HepG2 (cell line): Measurements from ENCODE around the gene PSMB10. TPM values are rescaled to one million over a fixed set of nuclear protein-coding genes. Genes with fewer than 3 reads are reported as not detected.
A peak's percentile ranks its signal among the peaks of the same experiment; 100 is the strongest.

Experiments used
- DR1 ChIP-seq: sonication (generic); formaldehyde crosslinking; IDR thresholded peaks from 2 replicates; pipeline ENCODE4 v1.8.0; 2021; ENCODE audit warnings: mild to moderate bottlenecking, missing genetic modification reagents, inconsistent platforms
- HOXA5 ChIP-seq: sonication (generic); formaldehyde crosslinking; IDR thresholded peaks from 2 replicates; pipeline ENCODE4 v1.4.0; 2020; ENCODE audit warnings: missing genetic modification reagents
- MAZ ChIP-seq, 2 experiments: sonication (generic) in 1 of 2; formaldehyde crosslinking in 1 of 2; IDR thresholded peaks; 2 replicates each; pipeline versions ENCODE4 v1.5.0 to v1.6.1; 2012 to 2020; ENCODE audit warnings: low read depth in 2 of 2, mild to moderate bottlenecking in 2 of 2, borderline replicate concordance in 1 of 2, improper control_type of control experiment in 1 of 2, low read length in 1 of 2, missing genetic modification reagents in 1 of 2, moderate library complexity in 1 of 2
- NFKB2 ChIP-seq: sonication (generic); formaldehyde crosslinking; IDR thresholded peaks from 2 replicates; pipeline ENCODE4 v1.4.0; 2020; ENCODE audit warnings: missing genetic modification reagents, borderline replicate concordance
- NFKBIZ ChIP-seq: IDR thresholded peaks from 2 replicates; pipeline ENCODE4 v1.6.1; 2018; ENCODE audit warnings: missing genetic modification reagents, missing compliant biosample characterization
- NR2F6 ChIP-seq, 2 experiments: IDR thresholded peaks; 2 replicates each; pipeline ENCODE4 v1.6.1; 2016; ENCODE audit warnings: antibody characterized with exemption in 1 of 2, mild to moderate bottlenecking in 1 of 2
- PAWR ChIP-seq: sonication (generic); formaldehyde crosslinking; IDR thresholded peaks from 2 replicates; pipeline ENCODE4 v1.4.0; 2020; ENCODE audit warnings: missing genetic modification reagents, mild to moderate bottlenecking, borderline replicate concordance
- PCBP2 ChIP-seq: fragments of 200-400 bp; formaldehyde crosslinking; optimal IDR thresholded peaks from 2 replicates; pipeline ENCODE3; 2018; ENCODE audit warnings: low read length, low read depth; ENCODE audit not compliant: poor library complexity, severe bottlenecking
- ZBTB7A ChIP-seq: sonication (generic); formaldehyde crosslinking; IDR thresholded peaks from 2 replicates; pipeline ENCODE4 v1.8.0; 2022; ENCODE audit warnings: mild to moderate bottlenecking, missing genetic modification reagents
- ZFP36 ChIP-seq: fragments of 150-350 bp; IDR thresholded peaks from 2 replicates; pipeline ENCODE4 v1.6.1; 2018; ENCODE audit warnings: borderline replicate concordance, low read length, low read depth; ENCODE audit not compliant: partially characterized antibody
- ZNF225 ChIP-seq: sonication (generic); formaldehyde crosslinking; IDR thresholded peaks from 2 replicates; pipeline ENCODE4 v1.4.0; 2020; ENCODE audit warnings: mild to moderate bottlenecking, missing genetic modification reagents
- polyA plus RNA-seq, 8 experiments: library from polyadenylated mRNA; depleted of rRNA in 3 of 8; stranded (reverse) in 7 of 8; unstranded in 1 of 8; fragments of >200 nt; fragmentation: Illumina TruSeq in 4 of 8; extraction: Trizol in 4 of 8; gene quantifications; 2 replicates each; pipeline versions ENCODE4 v1.2.1 to v1.2.3, GENCODE V29; 2011 to 2016; ENCODE audit warnings: low read depth in 4 of 8, missing spikeins in 1 of 8, mixed read lengths in 1 of 8; ENCODE audit not compliant: insufficient read depth in 1 of 8
- total RNA-seq, 5 experiments: library from RNA; depleted of rRNA; stranded (reverse); fragments of >200 nt; fragmentation: Illumina TruSeq; extraction: Trizol; gene quantifications; 2 replicates each; pipeline ENCODE4 v1.2.3, GENCODE V29; 2016; ENCODE audit warnings: low read depth in 1 of 5
- TF ChIP-seq, protein P1 (sequence below): sonication (generic); formaldehyde crosslinking; IDR thresholded peaks from 2 replicates; pipeline ENCODE4 v1.4.0; 2020; ENCODE audit warnings: mild to moderate bottlenecking, missing genetic modification reagents
- TF ChIP-seq, protein P2 (sequence below): sonication (generic); formaldehyde crosslinking; IDR thresholded peaks from 2 replicates; pipeline ENCODE4 v1.8.0; 2022; ENCODE audit warnings: missing genetic modification reagents, mild to moderate bottlenecking, borderline replicate concordance
- TF ChIP-seq, protein P3 (sequence below): sonication (generic); formaldehyde crosslinking; IDR thresholded peaks from 2 replicates; pipeline ENCODE4 v1.4.0; 2020; ENCODE audit warnings: mild to moderate bottlenecking, missing genetic modification reagents
- TF ChIP-seq, protein P4 (sequence below): sonication (generic); formaldehyde crosslinking; IDR thresholded peaks from 2 replicates; pipeline ENCODE4 v1.4.0; 2020; ENCODE audit warnings: mild to moderate bottlenecking, missing genetic modification reagents
- TF ChIP-seq, protein P5 (sequence below): sonication (generic); formaldehyde crosslinking; IDR thresholded peaks from 2 replicates; pipeline ENCODE4 v1.4.0; 2020; ENCODE audit warnings: missing genetic modification reagents
- TF ChIP-seq, protein P6 (sequence below): sonication (generic); formaldehyde crosslinking; IDR thresholded peaks from 2 replicates; pipeline ENCODE4 v1.4.0; 2020; ENCODE audit warnings: mild to moderate bottlenecking, low read depth, missing genetic modification reagents

The PSMB10 gene
- total and polyA plus RNA-seq, 2 of the 13 experiments (the other 11 are each of a cell fraction or from before 2014, with no cell fraction given): 12.7 to 65.9 TPM

DNA sequence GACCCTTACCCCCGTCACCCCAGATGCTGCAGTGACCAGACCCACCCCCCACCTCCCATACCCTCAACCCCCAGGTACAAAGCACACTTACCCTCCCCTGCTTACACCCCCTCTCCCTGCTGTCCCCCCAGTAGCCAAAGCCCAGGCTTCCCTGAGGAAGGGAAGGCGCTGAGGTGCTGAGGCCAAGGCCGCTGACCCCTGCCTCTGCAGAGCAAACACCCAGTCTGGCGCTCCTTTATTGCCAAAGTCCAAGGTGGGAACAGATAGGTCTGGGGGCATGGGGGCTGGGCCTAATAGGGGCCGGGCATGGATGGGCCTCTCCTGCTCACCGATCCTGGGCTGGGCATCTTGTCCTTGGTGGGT lies 6.6 kb upstream of the PSMB10 start (continued):
- TF ChIP-seq, protein P1, sequence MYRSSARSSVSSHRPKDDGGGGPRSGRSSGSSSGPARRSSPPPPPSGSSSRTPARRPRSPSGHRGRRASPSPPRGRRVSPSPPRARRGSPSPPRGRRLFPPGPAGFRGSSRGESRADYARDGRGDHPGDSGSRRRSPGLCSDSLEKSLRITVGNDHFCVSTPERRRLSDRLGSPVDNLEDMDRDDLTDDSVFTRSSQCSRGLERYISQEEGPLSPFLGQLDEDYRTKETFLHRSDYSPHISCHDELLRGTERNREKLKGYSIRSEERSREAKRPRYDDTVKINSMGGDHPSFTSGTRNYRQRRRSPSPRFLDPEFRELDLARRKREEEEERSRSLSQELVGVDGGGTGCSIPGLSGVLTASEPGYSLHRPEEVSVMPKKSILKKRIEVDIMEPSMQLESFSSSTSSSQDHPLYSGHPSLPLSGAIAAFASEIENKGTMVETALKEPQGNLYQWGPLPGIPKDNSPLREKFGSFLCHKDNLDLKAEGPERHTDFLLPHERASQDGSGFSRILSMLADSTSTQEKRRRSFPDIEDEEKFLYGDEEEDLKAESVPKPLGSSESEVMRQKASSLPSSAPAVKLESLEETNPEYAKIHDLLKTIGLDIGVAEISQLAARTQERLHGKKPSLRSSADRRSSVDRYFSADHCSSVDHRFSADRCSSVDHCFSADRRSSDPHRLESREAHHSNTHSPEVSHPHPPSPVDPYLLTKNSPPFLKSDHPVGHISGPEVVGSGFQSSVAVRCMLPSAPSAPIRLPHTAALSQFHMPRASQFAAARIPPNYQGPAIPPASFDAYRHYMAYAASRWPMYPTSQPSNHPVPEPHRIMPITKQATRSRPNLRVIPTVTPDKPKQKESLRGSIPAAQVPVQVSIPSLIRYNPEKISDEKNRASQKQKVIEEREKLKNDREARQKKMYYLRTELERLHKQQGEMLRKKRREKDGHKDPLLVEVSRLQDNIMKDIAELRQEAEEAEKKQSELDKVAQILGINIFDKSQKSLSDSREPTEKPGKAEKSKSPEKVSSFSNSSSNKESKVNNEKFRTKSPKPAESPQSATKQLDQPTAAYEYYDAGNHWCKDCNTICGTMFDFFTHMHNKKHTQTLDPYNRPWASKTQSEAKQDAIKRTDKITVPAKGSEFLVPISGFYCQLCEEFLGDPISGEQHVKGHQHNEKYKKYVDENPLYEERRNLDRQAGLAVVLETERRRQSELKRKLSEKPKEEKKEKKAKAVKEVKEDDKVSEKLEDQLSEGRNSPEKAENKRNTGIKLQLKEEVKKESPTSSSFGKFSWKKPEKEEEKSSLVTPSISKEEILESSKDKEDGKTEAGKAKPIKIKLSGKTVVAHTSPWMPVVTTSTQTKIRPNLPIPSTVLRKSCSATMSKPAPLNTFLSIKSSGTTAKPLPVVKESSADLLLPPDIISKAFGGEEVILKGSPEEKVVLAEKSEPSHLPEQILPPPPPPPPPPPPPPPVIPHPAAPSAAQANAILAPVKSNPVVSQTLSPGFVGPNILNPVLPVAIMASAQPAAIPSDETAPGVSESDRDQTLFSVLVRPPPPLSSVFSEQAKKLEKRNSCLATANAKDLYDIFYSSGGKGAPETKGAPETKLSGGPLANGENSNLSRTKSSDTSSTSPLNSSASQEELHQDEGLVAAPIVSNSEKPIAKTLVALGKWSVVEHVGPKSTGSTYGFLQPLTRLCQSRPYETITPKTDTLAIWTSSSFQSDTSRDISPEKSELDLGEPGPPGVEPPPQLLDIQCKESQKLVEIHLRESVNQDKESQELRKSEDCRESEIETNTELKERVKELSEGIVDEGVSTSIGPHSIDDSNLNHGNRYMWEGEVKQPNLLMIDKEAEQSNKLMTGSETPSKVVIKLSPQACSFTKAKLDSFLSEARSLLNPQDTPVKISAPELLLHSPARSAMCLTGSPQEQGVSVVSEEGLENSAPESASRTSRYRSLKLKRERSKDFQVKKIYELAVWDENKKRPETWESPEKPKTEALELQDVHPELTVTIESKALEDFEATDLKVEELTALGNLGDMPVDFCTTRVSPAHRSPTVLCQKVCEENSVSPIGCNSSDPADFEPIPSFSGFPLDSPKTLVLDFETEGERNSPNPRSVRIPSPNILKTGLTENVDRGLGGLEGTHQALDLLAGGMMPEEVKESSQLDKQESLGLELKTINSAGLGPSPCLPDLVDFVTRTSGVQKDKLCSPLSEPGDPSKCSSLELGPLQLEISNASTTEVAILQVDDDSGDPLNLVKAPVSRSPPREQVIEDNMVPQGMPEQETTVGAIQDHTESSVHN (CRISPR knock-in tag): 0 out of 2 replicates have a peak, but pooled peaks have one; percentile 26
- TF ChIP-seq ZFP36: no peak
- TF ChIP-seq NR2F6 (IDR thresholded peaks at IDR 0.05): peak; percentile 98
- peak; percentile 98 for TF ChIP-seq NR2F6 (CRISPR knock-in tag; IDR thresholded peaks at IDR 0.05)
- TF ChIP-seq, protein P2, sequence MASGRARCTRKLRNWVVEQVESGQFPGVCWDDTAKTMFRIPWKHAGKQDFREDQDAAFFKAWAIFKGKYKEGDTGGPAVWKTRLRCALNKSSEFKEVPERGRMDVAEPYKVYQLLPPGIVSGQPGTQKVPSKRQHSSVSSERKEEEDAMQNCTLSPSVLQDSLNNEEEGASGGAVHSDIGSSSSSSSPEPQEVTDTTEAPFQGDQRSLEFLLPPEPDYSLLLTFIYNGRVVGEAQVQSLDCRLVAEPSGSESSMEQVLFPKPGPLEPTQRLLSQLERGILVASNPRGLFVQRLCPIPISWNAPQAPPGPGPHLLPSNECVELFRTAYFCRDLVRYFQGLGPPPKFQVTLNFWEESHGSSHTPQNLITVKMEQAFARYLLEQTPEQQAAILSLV (CRISPR knock-in tag): no peak
- peak; percentile 8; the same call in 1 of the 2 replicates for TF ChIP-seq DR1
- TF ChIP-seq, protein P3, sequence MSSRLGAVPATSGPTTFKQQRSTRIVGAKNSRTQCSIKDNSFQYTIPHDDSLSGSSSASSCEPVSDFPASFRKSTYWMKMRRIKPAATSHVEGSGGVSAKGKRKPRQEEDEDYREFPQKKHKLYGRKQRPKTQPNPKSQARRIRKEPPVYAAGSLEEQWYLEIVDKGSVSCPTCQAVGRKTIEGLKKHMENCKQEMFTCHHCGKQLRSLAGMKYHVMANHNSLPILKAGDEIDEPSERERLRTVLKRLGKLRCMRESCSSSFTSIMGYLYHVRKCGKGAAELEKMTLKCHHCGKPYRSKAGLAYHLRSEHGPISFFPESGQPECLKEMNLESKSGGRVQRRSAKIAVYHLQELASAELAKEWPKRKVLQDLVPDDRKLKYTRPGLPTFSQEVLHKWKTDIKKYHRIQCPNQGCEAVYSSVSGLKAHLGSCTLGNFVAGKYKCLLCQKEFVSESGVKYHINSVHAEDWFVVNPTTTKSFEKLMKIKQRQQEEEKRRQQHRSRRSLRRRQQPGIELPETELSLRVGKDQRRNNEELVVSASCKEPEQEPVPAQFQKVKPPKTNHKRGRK: no peak
- no peak for TF ChIP-seq PAWR (CRISPR knock-in tag)
- TF ChIP-seq, protein P4, sequence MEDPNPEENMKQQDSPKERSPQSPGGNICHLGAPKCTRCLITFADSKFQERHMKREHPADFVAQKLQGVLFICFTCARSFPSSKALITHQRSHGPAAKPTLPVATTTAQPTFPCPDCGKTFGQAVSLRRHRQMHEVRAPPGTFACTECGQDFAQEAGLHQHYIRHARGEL: peak; percentile 82; the same call in 1 of the 2 replicates
- peak; percentile 81 for TF ChIP-seq PCBP2
- no peak for TF ChIP-seq NFKB2 (CRISPR knock-in tag)
- no peak for TF ChIP-seq HOXA5
- no peak for TF ChIP-seq ZNF225 (CRISPR knock-in tag)
- TF ChIP-seq, protein P5, sequence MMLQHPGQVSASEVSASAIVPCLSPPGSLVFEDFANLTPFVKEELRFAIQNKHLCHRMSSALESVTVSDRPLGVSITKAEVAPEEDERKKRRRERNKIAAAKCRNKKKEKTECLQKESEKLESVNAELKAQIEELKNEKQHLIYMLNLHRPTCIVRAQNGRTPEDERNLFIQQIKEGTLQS (CRISPR knock-in tag): no peak
- TF ChIP-seq ZBTB7A: peak; percentile 97
- TF ChIP-seq NFKBIZ (CRISPR knock-in tag): no peak
- TF ChIP-seq, protein P6, sequence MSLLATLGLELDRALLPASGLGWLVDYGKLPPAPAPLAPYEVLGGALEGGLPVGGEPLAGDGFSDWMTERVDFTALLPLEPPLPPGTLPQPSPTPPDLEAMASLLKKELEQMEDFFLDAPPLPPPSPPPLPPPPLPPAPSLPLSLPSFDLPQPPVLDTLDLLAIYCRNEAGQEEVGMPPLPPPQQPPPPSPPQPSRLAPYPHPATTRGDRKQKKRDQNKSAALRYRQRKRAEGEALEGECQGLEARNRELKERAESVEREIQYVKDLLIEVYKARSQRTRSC (CRISPR knock-in tag): no peak; the same call in 1 of the 2 replicates
- TF ChIP-seq MAZ (IDR thresholded peaks at IDR 0.05; ENCODE audit: borderline replicate concordance, low read depth, low read length): peak; percentile 86; the same call in 1 of the 2 replicates
- TF ChIP-seq MAZ (CRISPR knock-in tag; IDR thresholded peaks at IDR 0.05; ENCODE audit: low read depth): no peak
